HG02571 (cell line): ENCODE measurements around the gene SGCD.

Source experiments
- ATAC-seq: cut with Tn5 transposase; IDR thresholded peaks from one replicate; pipeline ENCODE4 v1.9.1; 2021; ENCODE audit warnings: mild to moderate bottlenecking, moderate library complexity; ENCODE audit not compliant: unreplicated experiment

The SGCD gene

GRCh38 chr5:156682971-156683370, 356.0 kb downstream of the SGCD start:
- no peak for ATAC-seq

- no peak for ATAC-seq
These were observed 356.5 kb downstream of the SGCD start for GRCh38 chr5:156683509-156683908.

DNA sequence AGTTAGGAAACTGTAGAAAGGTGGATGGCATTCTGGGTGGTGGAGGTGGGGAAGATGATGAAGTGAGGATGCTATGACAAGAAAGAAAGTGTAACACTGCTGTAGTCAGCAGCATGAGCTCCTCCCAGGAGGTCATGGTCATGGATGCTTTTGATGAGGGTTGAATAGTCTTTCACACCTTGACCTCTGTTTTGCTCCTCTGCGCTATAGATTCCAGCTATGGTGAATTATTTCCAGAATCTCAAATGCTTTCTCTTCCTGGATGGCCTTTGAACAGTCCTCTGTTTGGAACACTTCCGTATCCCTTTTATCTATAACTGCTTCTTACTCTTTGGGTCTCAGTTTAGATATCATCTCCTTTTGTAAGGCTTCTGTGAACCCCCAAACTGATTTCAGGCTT, 357.3 kb downstream of the SGCD start:
- no peak for ATAC-seq

GRCh38 chr5:156685481-156685880, 358.5 kb downstream of the SGCD start:
- ATAC-seq: no peak

DNA sequence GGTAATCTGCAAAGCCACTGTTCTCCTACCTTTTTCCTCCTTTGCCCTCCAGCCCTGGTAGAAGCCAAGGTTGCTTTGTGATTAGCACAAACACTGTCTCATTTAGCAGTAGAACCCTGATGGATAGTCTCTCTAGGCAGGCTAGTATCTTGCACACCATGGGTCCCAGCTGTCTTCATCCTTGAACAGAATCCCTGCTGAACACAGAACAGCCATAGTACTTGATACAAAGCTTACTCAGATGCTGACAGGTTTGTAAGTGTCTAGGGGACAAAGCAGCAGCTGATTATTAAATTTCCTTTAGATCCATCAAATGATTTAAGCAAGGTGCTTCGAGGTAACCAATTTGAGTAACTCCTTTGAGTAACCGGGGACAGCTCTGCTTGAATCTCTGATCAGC, 359.4 kb downstream of the SGCD start:
- no peak for ATAC-seq

- ATAC-seq: no peak
These were observed 359.8 kb downstream of the SGCD start for GRCh38 chr5:156686796-156687195.

DNA sequence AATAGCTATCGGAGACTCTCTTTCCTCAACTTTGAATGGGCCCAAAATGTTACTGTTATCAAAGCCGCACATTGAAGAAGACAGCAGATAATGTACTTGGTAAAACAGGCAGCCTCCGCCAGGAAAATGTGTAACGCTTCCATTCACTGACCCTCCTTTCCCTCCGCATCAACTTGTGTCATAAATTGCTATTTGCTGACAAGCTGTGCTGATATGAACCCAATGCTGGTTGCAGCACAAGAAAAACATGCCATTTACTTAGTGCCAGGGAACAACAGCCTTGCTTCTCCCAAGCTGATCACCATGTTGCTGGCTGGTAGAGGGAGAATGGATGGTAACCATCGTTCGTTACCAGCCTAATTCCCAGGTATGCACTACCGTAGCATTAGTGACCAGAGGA, 360.6 kb downstream of the SGCD start:
- ATAC-seq: no peak

GRCh38 chr5:156691572-156691971, 364.6 kb downstream of the SGCD start:
- no peak for ATAC-seq

- no peak for ATAC-seq
These were observed 366.1 kb downstream of the SGCD start for GRCh38 chr5:156693113-156693512.

DNA sequence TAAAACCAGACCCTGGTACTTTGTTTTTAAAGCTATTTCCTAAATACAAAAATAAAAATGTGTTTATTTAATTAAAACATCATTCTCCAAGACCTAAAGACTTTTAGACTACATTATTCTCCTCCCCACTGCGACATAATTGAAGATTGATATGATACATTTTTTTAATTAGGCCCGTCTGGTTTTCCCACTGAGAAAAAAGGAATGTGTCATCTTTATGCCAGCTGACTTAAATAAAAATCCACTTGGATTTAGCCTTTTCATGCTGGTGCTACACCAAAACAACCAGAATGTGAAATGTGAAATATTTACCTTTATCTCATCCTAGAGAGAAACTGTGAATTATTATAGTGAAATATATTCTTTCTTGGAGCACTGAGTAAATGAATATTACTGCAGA, 367.6 kb downstream of the SGCD start:
- ATAC-seq: no peak

DNA sequence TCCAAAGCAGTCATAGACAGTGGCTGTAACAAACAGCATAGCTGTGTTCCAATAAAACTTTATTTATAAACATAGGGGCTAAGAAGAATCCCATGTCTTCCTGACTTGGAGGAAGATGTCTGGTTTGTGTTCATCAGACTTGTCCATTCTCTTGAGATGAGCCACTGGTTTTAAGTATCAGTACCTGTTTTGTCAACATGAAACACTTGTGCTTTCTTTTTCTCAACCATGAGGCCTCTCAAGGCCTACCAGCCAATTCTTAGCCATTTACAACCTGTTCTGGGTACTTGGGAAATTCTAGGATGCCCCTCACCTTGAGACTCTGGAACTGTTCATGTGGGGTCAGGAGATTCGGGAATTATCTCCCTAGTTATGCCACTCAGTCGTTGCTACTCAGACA, 368.8 kb downstream of the SGCD start:
- ATAC-seq: no peak

GRCh38 chr5:156698323-156698722, 371.4 kb downstream of the SGCD start:
- no peak for ATAC-seq

DNA sequence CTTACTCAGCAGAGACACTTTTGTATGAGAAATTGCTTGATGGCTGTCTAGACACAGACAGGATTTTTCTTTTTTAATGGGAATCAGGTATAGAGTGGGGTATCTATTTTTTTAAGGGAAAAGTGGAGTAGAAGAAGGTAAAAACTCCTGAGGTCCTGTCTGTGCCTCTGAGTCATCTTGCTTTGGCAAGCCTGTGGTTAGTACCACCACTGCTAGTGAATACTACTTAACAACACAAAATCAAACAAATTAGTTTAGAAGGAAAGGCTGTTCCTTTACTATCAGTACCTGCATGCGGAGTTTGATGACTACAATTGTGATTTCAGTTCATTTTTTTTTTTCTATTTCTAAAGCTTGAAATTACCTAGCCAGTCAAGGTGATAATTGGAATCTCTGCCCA, 372.2 kb downstream of the SGCD start:
- no peak for ATAC-seq

DNA sequence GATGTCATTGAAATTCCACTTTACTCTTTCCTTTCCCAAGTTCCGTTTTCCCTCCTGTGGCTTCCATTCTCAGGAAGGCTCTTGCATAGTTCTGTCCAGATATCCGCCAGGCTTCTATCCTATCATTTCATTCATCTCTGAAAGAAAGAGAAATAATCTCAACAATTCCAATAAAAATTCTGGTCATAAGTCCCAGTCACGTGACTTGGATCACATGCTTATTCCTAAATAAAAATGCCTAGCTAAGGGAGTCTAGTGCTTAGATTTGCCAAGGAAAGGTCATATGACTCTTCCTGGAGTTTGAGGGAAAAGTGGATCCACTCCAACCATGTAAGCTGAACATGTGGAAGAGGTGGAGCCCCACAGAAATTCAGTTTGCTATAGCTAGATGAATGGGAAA, 377.2 kb downstream of the SGCD start:
- no peak for ATAC-seq

DNA sequence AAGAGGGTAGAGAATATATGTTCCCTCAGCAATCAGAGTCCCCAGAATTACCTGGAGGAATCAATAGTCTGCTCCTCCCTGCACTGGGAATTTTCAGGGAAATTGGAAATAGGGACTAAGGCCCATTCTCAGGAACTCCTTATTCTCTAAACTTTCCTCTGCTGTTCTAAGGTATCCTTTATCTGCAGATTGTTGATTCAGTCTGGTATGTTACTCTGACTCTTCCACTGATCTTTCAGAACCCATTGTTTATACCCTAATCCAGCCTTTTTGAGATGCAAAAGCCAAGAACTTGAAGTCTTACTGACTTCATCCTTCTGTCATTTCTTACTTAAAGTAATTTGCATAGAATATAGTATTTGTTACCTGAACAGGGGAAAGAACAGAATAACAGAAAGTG, 379.7 kb downstream of the SGCD start:
- no peak for ATAC-seq

- no peak for ATAC-seq
These were observed 380.8 kb downstream of the SGCD start for GRCh38 chr5:156707750-156708149.

- no peak for ATAC-seq
These were observed 388.3 kb downstream of the SGCD start for GRCh38 chr5:156715287-156715686.

DNA sequence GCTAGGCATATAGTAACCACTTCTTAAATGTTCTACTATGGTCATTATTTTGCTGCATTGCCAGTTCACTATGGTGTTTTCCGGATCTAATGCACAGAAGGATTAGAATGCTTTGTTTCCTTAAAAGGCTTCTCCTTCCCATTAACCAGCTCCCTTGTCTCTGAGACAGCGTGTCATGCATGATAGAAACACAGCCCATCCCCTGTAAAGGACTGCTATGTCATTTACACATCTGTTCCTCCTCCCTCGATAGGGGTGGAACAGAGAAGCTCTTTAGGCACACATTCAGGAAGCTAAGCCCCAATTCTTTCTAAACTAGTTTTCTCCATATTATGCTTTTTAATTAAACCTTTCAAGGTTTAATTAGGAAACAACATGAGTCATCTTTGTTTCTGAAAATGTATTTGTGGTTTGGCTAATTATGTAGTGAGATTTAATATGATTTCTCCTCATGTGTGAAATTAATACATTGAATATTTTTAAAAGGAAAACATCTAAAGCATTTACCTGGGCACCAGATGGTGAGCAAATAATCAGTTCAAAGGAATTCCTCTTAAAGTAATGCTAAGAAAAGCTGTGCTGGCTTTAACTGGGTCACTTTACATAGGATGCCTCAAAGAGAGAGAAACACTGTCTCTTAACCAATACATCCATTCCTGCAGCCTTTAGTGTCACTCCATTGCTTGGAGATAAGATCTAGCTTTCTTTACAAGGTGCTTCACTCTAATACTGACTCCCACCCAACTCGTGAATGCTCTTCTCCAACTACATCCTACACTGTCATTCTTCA, 389.8 kb downstream of the SGCD start:
- ATAC-seq: no peak

DNA sequence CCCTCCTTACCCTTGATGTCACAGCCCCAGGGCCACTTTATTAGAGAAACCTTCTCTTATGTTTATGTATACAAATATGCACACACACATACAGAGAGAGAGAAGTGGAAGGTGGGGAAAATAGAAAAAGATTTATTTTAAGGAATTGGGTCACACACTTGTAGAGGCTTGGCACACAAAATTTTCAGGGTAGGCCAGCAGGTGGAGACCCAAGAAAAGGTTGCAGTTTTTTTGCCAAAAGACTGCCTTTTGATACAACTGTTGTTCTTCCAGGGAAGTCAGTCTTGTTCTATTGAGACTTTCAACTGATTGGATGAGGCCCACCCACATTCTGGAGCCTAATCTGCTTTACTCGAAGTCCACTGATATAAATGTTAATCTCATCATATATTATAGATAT, 392.0 kb downstream of the SGCD start:
- ATAC-seq: no peak

- ATAC-seq: no peak
These were observed 395.4 kb downstream of the SGCD start for GRCh38 chr5:156722358-156722757.

DNA sequence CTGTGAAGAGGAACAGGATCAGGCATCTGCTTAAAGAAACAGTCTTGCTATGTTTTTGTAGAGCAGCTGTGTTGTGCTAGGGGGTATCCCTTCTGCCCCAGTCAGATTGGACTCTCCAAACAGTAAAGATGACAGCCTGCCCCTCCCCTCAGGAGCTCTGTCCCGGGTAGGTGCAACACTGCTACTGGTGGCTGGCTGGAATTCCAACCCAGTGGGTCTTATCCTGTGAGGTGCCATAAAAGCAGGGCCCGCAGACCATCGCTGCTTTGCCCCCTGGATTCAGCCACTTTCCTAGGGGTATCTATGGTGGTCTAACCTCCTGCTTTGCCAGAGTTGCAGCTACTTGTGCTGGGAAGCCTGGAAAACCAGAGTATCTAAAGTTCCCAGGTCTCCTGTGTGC, 408.5 kb downstream of the SGCD start:
- no peak for ATAC-seq

- ATAC-seq: no peak
These were observed 414.6 kb downstream of the SGCD start for GRCh38 chr5:156741516-156741915.

DNA sequence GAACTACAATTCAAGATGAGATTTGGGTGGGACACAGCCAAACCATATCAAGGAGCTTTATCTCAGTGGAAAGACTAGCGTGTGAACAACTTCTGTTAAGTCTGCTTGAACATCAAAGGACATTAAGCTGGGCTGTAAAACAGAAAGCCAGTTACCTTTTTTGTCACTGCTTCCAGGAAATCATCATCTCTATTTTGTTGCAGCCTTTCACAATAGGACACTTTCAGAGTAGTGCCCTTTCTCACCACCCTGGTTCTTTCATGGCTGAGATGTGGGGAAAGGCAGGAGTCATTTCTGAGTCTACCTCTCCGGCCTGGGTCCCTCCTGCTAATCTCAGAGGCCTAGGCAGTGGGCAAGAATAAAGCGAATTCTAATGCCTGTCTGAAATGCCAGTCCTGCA, 426.9 kb downstream of the SGCD start:
- no peak for ATAC-seq
